GM18520 (cell line): ENCODE data around the gene ELAC1.
"Not testable (repeated sequence)": the region's sequence is repeated elsewhere in the genome, so short reads cannot be mapped to it uniquely, and the experiment has no call there.

Source experiments
- ATAC-seq: cut with Tn5 transposase; IDR thresholded peaks from one replicate; pipeline ENCODE4 v1.9.1; 2021; ENCODE audit not compliant: unreplicated experiment

ELAC1 gene

GRCh38 chr18:50967714-50968661 lies at the start of gene ELAC1:
ELAC1 (plus strand) TSS chr18:50968040; CDS start chr18:50974405, 6,365 bp downstream.
- ATAC-seq = peak; percentile 90

- no peak for ATAC-seq
These were observed 49.7 kb upstream of the ELAC1 start for GRCh38 chr18:50918153-50918552.

GRCh38 chr18:50924372-50924771 lies 43.5 kb upstream of the ELAC1 start:
- ATAC-seq = no peak

- ATAC-seq = no peak
These were observed 41.3 kb upstream of the ELAC1 start for GRCh38 chr18:50926521-50926920.

- no peak for ATAC-seq
These were observed 39.3 kb upstream of the ELAC1 start for GRCh38 chr18:50928551-50928950.

GRCh38 chr18:50933684-50934083 lies 34.2 kb upstream of the ELAC1 start:
- ATAC-seq = no peak

GRCh38 chr18:50934545-50935211 lies 33.2 kb upstream of the ELAC1 start:
- ATAC-seq = no peak

- ATAC-seq = no peak
These were observed 32.2 kb upstream of the ELAC1 start for GRCh38 chr18:50935493-50936191.

GRCh38 chr18:50937183-50937582 lies 30.7 kb upstream of the ELAC1 start:
- no peak for ATAC-seq

- no peak for ATAC-seq
These were observed 28.9 kb upstream of the ELAC1 start for GRCh38 chr18:50938912-50939311.

- no peak for ATAC-seq
These were observed 23.5 kb upstream of the ELAC1 start for GRCh38 chr18:50944245-50944932.

GRCh38 chr18:50945918-50946317 lies 21.9 kb upstream of the ELAC1 start:
- not testable (repeated sequence) for ATAC-seq

GRCh38 chr18:50947899-50948298 lies 19.9 kb upstream of the ELAC1 start:
- ATAC-seq = no peak

- ATAC-seq = no peak
These were observed 18.7 kb upstream of the ELAC1 start for GRCh38 chr18:50949185-50949584.

- ATAC-seq = no peak
These were observed 17.2 kb upstream of the ELAC1 start for GRCh38 chr18:50950626-50951025.

- ATAC-seq = no peak
These were observed 14.0 kb upstream of the ELAC1 start for GRCh38 chr18:50953822-50954221.

GRCh38 chr18:50955253-50955652 lies 12.6 kb upstream of the ELAC1 start:
- no peak for ATAC-seq

GRCh38 chr18:50956116-50956515 lies 11.7 kb upstream of the ELAC1 start:
- no peak for ATAC-seq

GRCh38 chr18:50961974-50962373 lies 5.9 kb upstream of the ELAC1 start:
- ATAC-seq = no peak

- ATAC-seq = no peak
These were observed 1.6 kb downstream of the ELAC1 start for GRCh38 chr18:50969448-50969847.

GRCh38 chr18:50970006-50970405 lies 2.2 kb downstream of the ELAC1 start:
- ATAC-seq = no peak
